OCI-LY7 (cell line): ENCODE results near the gene HIF3A. TPM values are rescaled to one million over a fixed set of nuclear protein-coding genes. Genes with fewer than 3 reads are reported as not detected.
"Not testable (repeated sequence)": the region's sequence is repeated elsewhere in the genome, so short reads cannot be mapped to it uniquely, and the experiment has no call there.

Experiments
- BruUV-seq: library from RNA; stranded (reverse); fragments of 400-500 nt; replicated peaks from 2 replicates; lab custom pipeline; 2021; lab: Mats Ljungman, UMichigan
- CTCF ChIA-PET: fragments of 300-600 bp; sonication (Branson Sonifier 250); formaldehyde crosslinking; loops from one replicate; lab custom pipeline; 2022; ENCODE audit warnings: antibody characterized with exemption; ENCODE audit not compliant: unreplicated experiment; lab: Charles Lee
- POLR2A ChIA-PET: fragments of 300-600 bp; sonication (Branson Sonifier 250); formaldehyde crosslinking; loops from one replicate; lab custom pipeline; 2022; ENCODE audit warnings: antibody characterized with exemption; lab: Charles Lee
- DNase-seq: peaks from one replicate; pipeline ENCODE4 v3.0.0-alpha.2; 2015; ENCODE audit warnings: low spot score
- H2AFZ ChIP-seq: fragments of 200-600 bp; sonication (generic), shearing (Covaris generic); 2 replicates; pipeline ENCODE4 v1.6.1; 2014; ENCODE audit warnings: mild to moderate bottlenecking, antibody characterized with exemption, low read length, moderate library complexity
- H3K27ac ChIP-seq: fragments of 200-600 bp; sonication (generic); 2 replicates; pipeline ENCODE4 v1.5.1; 2014; ENCODE audit warnings: mixed run types, low read depth, mild to moderate bottlenecking, moderate library complexity, low read length, inconsistent platforms; ENCODE audit not compliant: poor library complexity, severe bottlenecking
- H3K36me3 ChIP-seq: fragments of 200-600 bp; sonication (generic); 2 replicates; pipeline ENCODE4 v1.6.1; 2014; ENCODE audit warnings: mild to moderate bottlenecking, antibody characterized with exemption, low read length, moderate library complexity, mixed read lengths; ENCODE audit not compliant: insufficient read depth
- H3K4me1 ChIP-seq: fragments of 200-600 bp; sonication (generic); 2 replicates; pipeline ENCODE4 v1.5.1; 2014; ENCODE audit warnings: mild to moderate bottlenecking, low read length; ENCODE audit not compliant: insufficient read depth, poor library complexity, severe bottlenecking
- H3K4me2 ChIP-seq: fragments of 200-600 bp; sonication (generic); 2 replicates; pipeline ENCODE4 v1.6.1; 2014; ENCODE audit warnings: mild to moderate bottlenecking, low read length
- H3K4me3 ChIP-seq: fragments of 200-600 bp; sonication (generic); 2 replicates; pipeline ENCODE4 v1.5.1; 2014; ENCODE audit warnings: mild to moderate bottlenecking, low read depth, low read length; ENCODE audit not compliant: poor library complexity, severe bottlenecking
- H3K79me2 ChIP-seq: fragments of 200-600 bp; sonication (generic); 2 replicates; pipeline ENCODE4 v1.6.1; 2016; ENCODE audit warnings: low read depth, mild to moderate bottlenecking, low read length, moderate library complexity, mixed read lengths; ENCODE audit not compliant: insufficient read depth
- H3K9me2 ChIP-seq: fragments of 200-600 bp; sonication (generic); 2 replicates; pipeline ENCODE4 v1.6.1; 2016; ENCODE audit warnings: mild to moderate bottlenecking, low read length, mixed read lengths; ENCODE audit not compliant: insufficient read depth
- H3K9me3 ChIP-seq: fragments of 200-600 bp; sonication (generic); 2 replicates; pipeline ENCODE4 v1.6.1; 2014; ENCODE audit warnings: mild to moderate bottlenecking, mixed run types, low read length, mixed read lengths
- H4K20me1 ChIP-seq: fragments of 200-600 bp; sonication (generic); 2 replicates; pipeline ENCODE4 v1.6.1; 2014; ENCODE audit warnings: mild to moderate bottlenecking, antibody characterized with exemption, low read length, moderate library complexity, mixed read lengths; ENCODE audit not compliant: insufficient read depth
- EZH2phosphoT487 ChIP-seq: fragments of 200-600 bp; sonication (generic); IDR thresholded peaks from 2 replicates; pipeline ENCODE4 v1.6.1; 2018; ENCODE audit warnings: low read depth, borderline replicate concordance, mild to moderate bottlenecking, mixed run types, antibody characterized with exemption, low read length, moderate library complexity, mixed read lengths
- intact Hi-C: fragments of 100-400 bp; cut with micrococcal nuclease; formaldehyde crosslinking; loops from one replicate; pipeline ENCODE4 v1.10.0; 2022; ENCODE audit not compliant: unreplicated experiment
- total RNA-seq, 2 experiments: library from RNA; depleted of rRNA in 1 of 2; stranded (reverse); fragments of >200 nt in 1 of 2; shearing (Covaris generic) in 1 of 2; gene quantifications; 2 replicates each; pipeline ENCODE4 v1.2.3, GENCODE V29; 2014 to 2022
- TF ChIP-seq, protein P1 (sequence below): fragments of 200-600 bp; sonication (generic); conservative IDR thresholded peaks from 2 replicates; pipeline ENCODE4 v1.5.1; 2014; ENCODE audit warnings: mild to moderate bottlenecking, antibody characterized with exemption, low read length, moderate library complexity, mixed read lengths

The HIF3A gene
- total RNA-seq, 2 experiments from 2014 or later: not detected

DNA sequence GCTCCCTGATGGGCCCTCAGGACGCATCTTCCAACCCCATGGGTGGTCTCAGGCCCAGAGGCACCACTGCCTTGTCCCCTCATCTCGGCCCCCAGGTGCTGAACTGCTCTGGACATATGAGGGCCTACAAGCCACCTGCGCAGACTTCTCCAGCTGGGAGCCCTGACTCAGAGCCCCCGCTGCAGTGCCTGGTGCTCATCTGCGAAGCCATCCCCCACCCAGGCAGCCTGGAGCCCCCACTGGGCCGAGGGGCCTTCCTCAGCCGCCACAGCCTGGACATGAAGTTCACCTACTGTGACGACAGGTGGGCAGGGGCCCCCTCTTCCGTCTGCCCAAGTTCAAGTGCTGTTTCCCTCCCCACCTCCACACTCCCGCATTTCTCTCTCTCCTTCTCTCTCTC is 12.2 kb downstream of the HIF3A start:
- DNase-seq: no peak
- no peak overlapping the region for H3K4me3 ChIP-seq
- H3K79me2 ChIP-seq: no peaks in the 10 kb centered on the region
- no peak for TF ChIP-seq EZH2phosphoT487
- TF ChIP-seq, protein P1, sequence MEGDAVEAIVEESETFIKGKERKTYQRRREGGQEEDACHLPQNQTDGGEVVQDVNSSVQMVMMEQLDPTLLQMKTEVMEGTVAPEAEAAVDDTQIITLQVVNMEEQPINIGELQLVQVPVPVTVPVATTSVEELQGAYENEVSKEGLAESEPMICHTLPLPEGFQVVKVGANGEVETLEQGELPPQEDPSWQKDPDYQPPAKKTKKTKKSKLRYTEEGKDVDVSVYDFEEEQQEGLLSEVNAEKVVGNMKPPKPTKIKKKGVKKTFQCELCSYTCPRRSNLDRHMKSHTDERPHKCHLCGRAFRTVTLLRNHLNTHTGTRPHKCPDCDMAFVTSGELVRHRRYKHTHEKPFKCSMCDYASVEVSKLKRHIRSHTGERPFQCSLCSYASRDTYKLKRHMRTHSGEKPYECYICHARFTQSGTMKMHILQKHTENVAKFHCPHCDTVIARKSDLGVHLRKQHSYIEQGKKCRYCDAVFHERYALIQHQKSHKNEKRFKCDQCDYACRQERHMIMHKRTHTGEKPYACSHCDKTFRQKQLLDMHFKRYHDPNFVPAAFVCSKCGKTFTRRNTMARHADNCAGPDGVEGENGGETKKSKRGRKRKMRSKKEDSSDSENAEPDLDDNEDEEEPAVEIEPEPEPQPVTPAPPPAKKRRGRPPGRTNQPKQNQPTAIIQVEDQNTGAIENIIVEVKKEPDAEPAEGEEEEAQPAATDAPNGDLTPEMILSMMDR: no peak
- H3K4me2 ChIP-seq: no peak overlapping the region
- no peak overlapping the region for H2AFZ ChIP-seq
- no peaks in the 10 kb centered on the region for H3K36me3 ChIP-seq
- H3K4me1 ChIP-seq: no peaks in the 10 kb centered on the region
- CTCF ChIA-PET: no interaction called here
- H3K9me3 ChIP-seq: no peaks in the 10 kb centered on the region
- intact Hi-C loops: no loop called here
- H3K27ac ChIP-seq: no peak overlapping the region
- no peaks in the 10 kb centered on the region for H3K9me2 ChIP-seq
- POLR2A ChIA-PET: no interaction called here
- H4K20me1 ChIP-seq: no peaks in the 10 kb centered on the region
- BruUV-seq: no TSS peak

DNA sequence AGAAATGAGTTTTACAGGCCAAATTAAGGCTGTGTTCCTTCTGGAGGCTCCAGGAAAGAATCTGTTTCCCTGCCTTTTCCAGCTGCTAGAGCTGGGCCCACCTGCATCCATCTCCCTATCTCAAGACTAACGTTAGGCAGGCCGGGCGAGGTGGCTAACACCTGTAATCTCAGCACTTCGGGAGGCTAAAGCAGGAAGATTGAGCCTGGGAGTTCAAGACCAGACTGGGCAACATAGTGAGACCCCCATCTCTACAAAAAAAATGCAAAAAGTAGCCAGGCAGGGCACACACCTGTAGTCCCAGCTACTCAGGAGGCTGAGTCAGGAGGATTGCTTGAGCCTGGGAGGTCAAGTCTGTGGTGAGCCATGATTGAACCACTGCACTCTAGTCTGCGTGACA is 14.6 kb downstream of the HIF3A start:
- Histone ChIP-seq H3K4me3 (no peak overlapping the region), H3K36me3 (no peaks in the 10 kb centered on the region), H3K79me2 (no peaks in the 10 kb centered on the region), H2AFZ (no peak overlapping the region), H3K9me2 (no peaks in the 10 kb centered on the region), H3K27ac (no peak overlapping the region), H4K20me1 (no peaks in the 10 kb centered on the region), H3K9me3 (no peaks in the 10 kb centered on the region), H3K4me2 (no peak overlapping the region), H3K4me1 (no peaks in the 10 kb centered on the region)
- intact Hi-C loops: no loop called here
- BruUV-seq: no TSS peak
- no peak for DNase-seq
- ChIA-PET POLR2A (no interaction called here), CTCF (no interaction called here)
- TF ChIP-seq EZH2phosphoT487: no peak
- TF ChIP-seq, protein P1: no peak

DNA sequence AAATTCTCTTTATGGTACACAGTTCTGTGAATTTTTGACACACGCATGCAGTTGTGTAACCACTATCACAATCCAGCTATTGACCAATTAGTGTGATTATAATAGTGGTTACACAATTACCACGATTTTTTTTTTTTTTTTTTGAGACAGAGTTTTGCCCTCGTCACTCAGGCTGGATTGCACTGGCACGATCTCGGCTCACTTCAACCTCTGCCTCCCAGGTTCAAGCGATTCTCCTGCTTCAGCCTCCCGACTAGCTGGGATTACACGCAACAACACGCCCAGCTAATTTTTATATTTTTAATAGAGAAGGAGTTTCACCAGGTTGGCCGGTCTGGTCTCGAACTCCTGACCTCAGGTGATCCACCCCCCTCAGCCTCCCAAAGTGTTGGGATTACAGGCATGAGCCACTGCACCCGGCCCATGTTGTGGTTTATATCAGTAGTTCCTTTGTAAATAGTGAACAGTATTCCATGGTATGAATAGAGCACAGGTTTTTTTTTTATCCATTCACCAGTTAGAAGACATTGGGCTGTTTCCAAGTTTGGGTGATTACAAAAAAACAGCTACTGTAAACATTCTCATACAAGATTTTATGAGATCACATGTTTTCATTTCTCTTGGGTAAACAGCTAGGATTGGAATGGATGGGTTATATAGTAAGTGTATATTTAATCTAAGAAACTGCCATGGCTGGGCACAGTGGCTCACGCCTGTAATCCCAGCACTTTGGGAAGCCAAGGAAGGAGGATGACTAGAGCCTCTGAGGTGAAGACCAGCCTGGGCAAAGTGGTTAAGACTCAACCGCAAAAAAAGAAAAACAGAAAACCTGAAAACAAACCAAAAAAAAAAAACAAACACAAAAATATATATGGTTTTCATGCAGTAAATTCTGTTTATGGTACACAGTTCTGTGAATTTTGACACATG is 17.0 kb downstream of the HIF3A start:
- H3K9me2 ChIP-seq, H3K79me2 ChIP-seq, H3K4me3 ChIP-seq, H2AFZ ChIP-seq, intact Hi-C loops, CTCF ChIA-PET, H3K4me1 ChIP-seq, H3K4me2 ChIP-seq, H3K9me3 ChIP-seq, BruUV-seq, DNase-seq, H4K20me1 ChIP-seq, H3K27ac ChIP-seq, H3K36me3 ChIP-seq: not testable (repeated sequence)
- POLR2A ChIA-PET: interaction anchor here (0.6 to 0.7 kb wide), 2 partner anchors 16 to 20 kb away, joined by 3 read pairs; no protein-coding TSS in a partner anchor
